ENCODE measurements around the gene METTL21C.

- TF ChIP-seq, protein P1, sequence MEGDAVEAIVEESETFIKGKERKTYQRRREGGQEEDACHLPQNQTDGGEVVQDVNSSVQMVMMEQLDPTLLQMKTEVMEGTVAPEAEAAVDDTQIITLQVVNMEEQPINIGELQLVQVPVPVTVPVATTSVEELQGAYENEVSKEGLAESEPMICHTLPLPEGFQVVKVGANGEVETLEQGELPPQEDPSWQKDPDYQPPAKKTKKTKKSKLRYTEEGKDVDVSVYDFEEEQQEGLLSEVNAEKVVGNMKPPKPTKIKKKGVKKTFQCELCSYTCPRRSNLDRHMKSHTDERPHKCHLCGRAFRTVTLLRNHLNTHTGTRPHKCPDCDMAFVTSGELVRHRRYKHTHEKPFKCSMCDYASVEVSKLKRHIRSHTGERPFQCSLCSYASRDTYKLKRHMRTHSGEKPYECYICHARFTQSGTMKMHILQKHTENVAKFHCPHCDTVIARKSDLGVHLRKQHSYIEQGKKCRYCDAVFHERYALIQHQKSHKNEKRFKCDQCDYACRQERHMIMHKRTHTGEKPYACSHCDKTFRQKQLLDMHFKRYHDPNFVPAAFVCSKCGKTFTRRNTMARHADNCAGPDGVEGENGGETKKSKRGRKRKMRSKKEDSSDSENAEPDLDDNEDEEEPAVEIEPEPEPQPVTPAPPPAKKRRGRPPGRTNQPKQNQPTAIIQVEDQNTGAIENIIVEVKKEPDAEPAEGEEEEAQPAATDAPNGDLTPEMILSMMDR (IDR thresholded peaks at IDR 0.05): peak in 1 of 3 experiments; percentile 24
- TF ChIP-seq POLR2A (IDR thresholded peaks at IDR 0.05; ENCODE audit: low read depth): no peak
Observed at GRCh38 chr13:102724923-102725322, 30.1 kb upstream of the METTL21C start.

Data from esophagus muscularis mucosa (tissue), 3 donors.